IMR-90 (cell line): ENCODE measurements around the gene SLC31A1.

Experiments
- BHLHE40 ChIP-seq: fragments of 150-350 bp; IDR thresholded peaks from 2 replicates; pipeline ENCODE4 v1.6.1; 2016; ENCODE audit warnings: mild to moderate bottlenecking, low read depth, low read length
- CEBPB ChIP-seq: IDR thresholded peaks from 2 replicates; pipeline ENCODE4 v1.6.1; 2012; ENCODE audit warnings: low read depth, low read length, improper control_type of control experiment
- CHD1 ChIP-seq: IDR thresholded peaks from 2 replicates; pipeline ENCODE4 v1.6.1; 2012; ENCODE audit warnings: low read depth, low read length, improper control_type of control experiment
- MAFK ChIP-seq: IDR thresholded peaks from 2 replicates; pipeline ENCODE4 v1.6.1; 2012; ENCODE audit warnings: low read depth, low read length, improper control_type of control experiment
- MAZ ChIP-seq: IDR thresholded peaks from 2 replicates; pipeline ENCODE4 v1.6.1; 2012; ENCODE audit warnings: low read depth, mild to moderate bottlenecking, low read length, improper control_type of control experiment, moderate library complexity, borderline replicate concordance
- MXI1 ChIP-seq: IDR thresholded peaks from 2 replicates; pipeline ENCODE4 v1.6.1; 2012; ENCODE audit warnings: low read depth, mild to moderate bottlenecking, low read length, moderate library complexity, borderline replicate concordance
- NFE2L2 ChIP-seq: fragments of 150-350 bp; IDR thresholded peaks from 2 replicates; pipeline ENCODE4 v1.6.1; 2016; ENCODE audit warnings: low read depth, mild to moderate bottlenecking, low read length
- POLR2A ChIP-seq: IDR thresholded peaks from 2 replicates; pipeline ENCODE4 v1.6.1; 2012; ENCODE audit warnings: mild to moderate bottlenecking, low read depth, low read length
- RAD21 ChIP-seq: IDR thresholded peaks from 2 replicates; pipeline ENCODE4 v1.6.1; 2012; ENCODE audit warnings: low read length, improper control_type of control experiment
- RFX5 ChIP-seq: IDR thresholded peaks from 2 replicates; pipeline ENCODE4 v1.8.0; 2012; ENCODE audit warnings: low read depth, mild to moderate bottlenecking, low read length, moderate library complexity
- SMC3 ChIP-seq: fragments of 150-350 bp; IDR thresholded peaks from 2 replicates; pipeline ENCODE4 v1.6.1; 2016; ENCODE audit warnings: low read depth, mild to moderate bottlenecking, antibody characterized with exemption, low read length, moderate library complexity
- TF ChIP-seq, protein P1 (sequence below): fragments of 150-350 bp; IDR thresholded peaks from 2 replicates; pipeline ENCODE4 v1.6.1; 2017; ENCODE audit warnings: mild to moderate bottlenecking, antibody characterized with exemption, low read length, low read depth
- TF ChIP-seq, protein P2 (sequence below): fragments of 150-350 bp; IDR thresholded peaks from 2 replicates; pipeline ENCODE4 v1.6.1; 2016; ENCODE audit warnings: low read depth, mild to moderate bottlenecking, low read length, moderate library complexity, borderline replicate concordance
- TF ChIP-seq, protein P3 (sequence below): conservative IDR thresholded peaks from 2 replicates; pipeline ENCODE4 v1.5.1; 2012; ENCODE audit warnings: mild to moderate bottlenecking, low read depth, low read length, improper control_type of control experiment

DNA sequence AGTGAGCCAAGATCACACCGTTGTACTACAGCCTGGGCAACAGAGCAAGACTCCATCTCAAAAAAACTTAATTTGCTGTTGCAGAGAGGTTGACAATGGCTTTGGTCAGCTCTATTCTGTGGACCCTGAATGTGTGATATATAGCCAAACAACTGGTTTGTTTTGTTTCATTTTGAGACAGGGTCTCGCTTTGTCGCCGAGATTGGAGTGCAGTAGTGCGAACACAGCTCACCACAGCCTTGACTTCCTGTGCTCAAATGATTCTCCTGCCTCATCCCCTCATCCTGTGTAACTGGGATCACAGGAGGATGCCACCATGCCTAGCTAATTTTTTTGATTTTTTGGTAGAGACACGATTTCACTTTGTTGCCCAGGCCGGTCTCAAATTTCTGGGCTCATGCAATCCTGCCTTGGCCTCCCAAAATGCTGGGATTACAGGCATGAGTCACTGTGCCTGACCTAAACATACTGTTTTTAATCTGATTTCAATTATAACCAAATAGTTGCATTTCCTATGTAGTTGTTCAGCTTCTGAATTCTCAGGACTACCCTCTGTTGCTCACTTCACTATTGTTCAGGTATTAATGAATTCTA, 72.0 kb downstream of the SLC31A1 start:
- TF ChIP-seq RAD21 (no peak), SMC3 (no peak), CEBPB (no peak), POLR2A (no peak), CHD1 (no peak), MXI1 (no peak), NFE2L2 (no peak), MAZ (no peak), MAFK (no peak), RFX5 (no peak), BHLHE40 (no peak)
- TF ChIP-seq, protein P1, sequence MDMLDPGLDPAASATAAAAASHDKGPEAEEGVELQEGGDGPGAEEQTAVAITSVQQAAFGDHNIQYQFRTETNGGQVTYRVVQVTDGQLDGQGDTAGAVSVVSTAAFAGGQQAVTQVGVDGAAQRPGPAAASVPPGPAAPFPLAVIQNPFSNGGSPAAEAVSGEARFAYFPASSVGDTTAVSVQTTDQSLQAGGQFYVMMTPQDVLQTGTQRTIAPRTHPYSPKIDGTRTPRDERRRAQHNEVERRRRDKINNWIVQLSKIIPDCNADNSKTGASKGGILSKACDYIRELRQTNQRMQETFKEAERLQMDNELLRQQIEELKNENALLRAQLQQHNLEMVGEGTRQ, result no peak
- TF ChIP-seq, protein P2, sequence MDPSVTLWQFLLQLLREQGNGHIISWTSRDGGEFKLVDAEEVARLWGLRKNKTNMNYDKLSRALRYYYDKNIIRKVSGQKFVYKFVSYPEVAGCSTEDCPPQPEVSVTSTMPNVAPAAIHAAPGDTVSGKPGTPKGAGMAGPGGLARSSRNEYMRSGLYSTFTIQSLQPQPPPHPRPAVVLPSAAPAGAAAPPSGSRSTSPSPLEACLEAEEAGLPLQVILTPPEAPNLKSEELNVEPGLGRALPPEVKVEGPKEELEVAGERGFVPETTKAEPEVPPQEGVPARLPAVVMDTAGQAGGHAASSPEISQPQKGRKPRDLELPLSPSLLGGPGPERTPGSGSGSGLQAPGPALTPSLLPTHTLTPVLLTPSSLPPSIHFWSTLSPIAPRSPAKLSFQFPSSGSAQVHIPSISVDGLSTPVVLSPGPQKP, result no peak
- TF ChIP-seq, protein P3, sequence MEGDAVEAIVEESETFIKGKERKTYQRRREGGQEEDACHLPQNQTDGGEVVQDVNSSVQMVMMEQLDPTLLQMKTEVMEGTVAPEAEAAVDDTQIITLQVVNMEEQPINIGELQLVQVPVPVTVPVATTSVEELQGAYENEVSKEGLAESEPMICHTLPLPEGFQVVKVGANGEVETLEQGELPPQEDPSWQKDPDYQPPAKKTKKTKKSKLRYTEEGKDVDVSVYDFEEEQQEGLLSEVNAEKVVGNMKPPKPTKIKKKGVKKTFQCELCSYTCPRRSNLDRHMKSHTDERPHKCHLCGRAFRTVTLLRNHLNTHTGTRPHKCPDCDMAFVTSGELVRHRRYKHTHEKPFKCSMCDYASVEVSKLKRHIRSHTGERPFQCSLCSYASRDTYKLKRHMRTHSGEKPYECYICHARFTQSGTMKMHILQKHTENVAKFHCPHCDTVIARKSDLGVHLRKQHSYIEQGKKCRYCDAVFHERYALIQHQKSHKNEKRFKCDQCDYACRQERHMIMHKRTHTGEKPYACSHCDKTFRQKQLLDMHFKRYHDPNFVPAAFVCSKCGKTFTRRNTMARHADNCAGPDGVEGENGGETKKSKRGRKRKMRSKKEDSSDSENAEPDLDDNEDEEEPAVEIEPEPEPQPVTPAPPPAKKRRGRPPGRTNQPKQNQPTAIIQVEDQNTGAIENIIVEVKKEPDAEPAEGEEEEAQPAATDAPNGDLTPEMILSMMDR, result no peak
